Esophagus muscularis mucosa (tissue), 4 donors: ENCODE data around the gene PSME3. TPM values are rescaled to one million over a fixed set of nuclear protein-coding genes. Genes with fewer than 3 reads are reported as not detected.
A peak's percentile ranks its signal among the peaks of the same experiment; 100 is the strongest.
"Not testable (repeated sequence)": the region's sequence is repeated elsewhere in the genome, so short reads cannot be mapped to it uniquely, and the experiment has no call there.

Experiments used
- DNase-seq: peaks from one replicate; pipeline ENCODE4 v3.0.0-alpha.2; 2017; ENCODE audit errors: extremely low spot score
- H3K27ac ChIP-seq, 4 donors: fragments of 200-600 bp; sonication (generic); replicated peaks in 1 of 4; 1 replicate in 3 of 4; 2 replicates in 1 of 4; pipeline ENCODE4 v1.5.1; 2016 to 2019; ENCODE audit warnings: mild to moderate bottlenecking in 1 of 4
- H3K27me3 ChIP-seq, 4 donors: fragments of 200-600 bp; sonication (generic); one replicate each; pipeline versions ENCODE4 v1.5.1 to v1.6.0; 2016 to 2019
- H3K36me3 ChIP-seq, 4 donors: fragments of 200-600 bp; sonication (generic); one replicate each; pipeline ENCODE4 v1.5.1; 2016 to 2019
- H3K4me1 ChIP-seq, 4 donors: fragments of 200-600 bp; sonication (generic); one replicate each; pipeline ENCODE4 v1.5.1; 2016 to 2019
- H3K4me3 ChIP-seq, 4 donors: fragments of 200-600 bp; sonication (generic); 1 replicate in 2 of 4; 2 replicates in 2 of 4; pipeline ENCODE4 v1.5.1; 2016 to 2019; ENCODE audit warnings: mild to moderate bottlenecking in 4 of 4, moderate library complexity in 1 of 4
- H3K9me3 ChIP-seq, 4 donors: fragments of 200-600 bp; sonication (generic); 1 replicate in 3 of 4; 2 replicates in 1 of 4; pipeline ENCODE4 v1.5.1; 2016 to 2019
- CTCF ChIP-seq, 3 experiments: fragments of 200-600 bp in 2 of 3; fragments of 450-650 bp in 1 of 3; sonication (generic) in 2 of 3; IDR thresholded peaks; one replicate each; pipeline ENCODE4 v1.5.1; 2017 to 2019; ENCODE audit warnings: antibody characterized with exemption in 3 of 3, mild to moderate bottlenecking in 2 of 3, moderate library complexity in 1 of 3
- EP300 ChIP-seq: sonication (generic); formaldehyde crosslinking; IDR thresholded peaks from one replicate; pipeline ENCODE4 v1.6.1; 2017; ENCODE audit warnings: antibody characterized with exemption
- POLR2A ChIP-seq: fragments of 450-650 bp; IDR thresholded peaks from one replicate; pipeline ENCODE4 v1.6.1; 2017; ENCODE audit warnings: antibody characterized with exemption, moderate library complexity, mild to moderate bottlenecking, low read depth
- POLR2AphosphoS5 ChIP-seq, 2 donors: sonication (generic); formaldehyde crosslinking; IDR thresholded peaks; one replicate each; pipeline ENCODE4 v1.6.1; 2017; ENCODE audit warnings: antibody characterized with exemption in 2 of 2
- WGBS: methylation state at CpG from one replicate; pipeline ENCODE4 v1.1.5; 2018; 5-methylcytosine and 5-hydroxymethylcytosine counted together
- intact Hi-C: fragments of 100-400 bp; cut with DNase I; formaldehyde crosslinking; loops from one replicate; pipeline ENCODE4 v1.15.1; 2023
- total RNA-seq, 4 donors: library from RNA; depleted of rRNA; stranded (reverse); fragments of >200 nt; gene quantifications; one replicate each; pipeline versions ENCODE4 v1.1.0 to v1.2.1, GENCODE V29; 2016

The PSME3 gene
- total RNA-seq, 4 donors from 2014 or later, result 68.9 to 91.5 (median 77.2) TPM

DNA sequence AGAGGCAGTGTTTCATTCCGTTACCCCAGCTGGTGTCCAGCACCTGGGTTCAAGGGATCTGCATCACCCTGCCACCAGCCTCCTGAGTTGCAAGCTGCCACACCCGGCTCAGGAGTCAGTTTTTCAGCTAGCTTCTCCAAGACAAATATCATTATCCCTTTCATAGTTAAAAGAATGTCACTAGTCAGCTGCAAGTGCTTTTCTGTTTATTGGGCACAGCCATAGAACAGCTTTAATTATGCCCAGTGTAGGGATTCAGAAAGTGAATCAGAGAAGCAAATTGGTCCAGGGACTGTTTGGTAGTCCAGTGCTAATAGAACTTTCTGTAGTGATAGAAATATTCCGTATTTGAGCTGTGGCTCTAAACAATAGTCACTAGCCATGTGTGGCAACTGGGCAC, 14.9 kb downstream of the PSME3 start:
- intact Hi-C loops, result no loop called here
- Histone ChIP-seq H3K4me3 (no peak overlapping the region), H3K9me3 (no peaks in the 10 kb centered on the region), H3K27me3 (no peaks in the 10 kb centered on the region), H3K36me3 (peaks cover 0 to 27% (median 23%) of the 10 kb centered on the region in 4 donors), H3K27ac (no peak overlapping the region), H3K4me1 (peaks cover 15 to 61% (median 51%) of the 10 kb centered on the region in 4 donors)
- WGBS, result 86% methylated on average over 3 of the region's 3 CpGs
- no peak for TF ChIP-seq EP300
- TF ChIP-seq POLR2AphosphoS5 (IDR thresholded peaks at IDR 0.05), result no peak
- no peak for TF ChIP-seq CTCF (IDR thresholded peaks at IDR 0.05)
- TF ChIP-seq POLR2A, result no peak
- no peak for DNase-seq

- peaks cover 0 to 20% (median 18%) of the 10 kb centered on the region in 4 donors for H3K36me3 ChIP-seq
- WGBS, result 82% methylated on average over 9 of the region's 9 CpGs
- no peak for TF ChIP-seq POLR2A
- no peak for TF ChIP-seq POLR2AphosphoS5 (IDR thresholded peaks at IDR 0.05)
- no peak for TF ChIP-seq EP300
- no peak for TF ChIP-seq CTCF (IDR thresholded peaks at IDR 0.05)
- intact Hi-C loops, result no loop called here
- H3K4me3 ChIP-seq, result no peak overlapping the region
- peak overlapping the region in 2 of 4 donors; percentile 6 to 88 for H3K27ac ChIP-seq
- peaks cover 10 to 63% (median 51%) of the 10 kb centered on the region in 4 donors for H3K4me1 ChIP-seq
- H3K27me3 ChIP-seq, result no peaks in the 10 kb centered on the region
- no peaks in the 10 kb centered on the region for H3K9me3 ChIP-seq
- no peak for DNase-seq
These were observed 15.8 kb downstream of the PSME3 start for GRCh38 chr17:42849031-42849430.

GRCh38 chr17:42849451-42850181, 16.4 kb downstream of the PSME3 start:
- H3K27me3 ChIP-seq, result no peaks in the 10 kb centered on the region
- TF ChIP-seq EP300, result no peak
- TF ChIP-seq POLR2AphosphoS5 (IDR thresholded peaks at IDR 0.05), result peak in 1 of 2 donors; percentile 13
- no peak for TF ChIP-seq CTCF (IDR thresholded peaks at IDR 0.05)
- no peak for TF ChIP-seq POLR2A
- no peak for DNase-seq
- intact Hi-C loops, result no loop called here
- peaks cover 10 to 63% (median 54%) of the 10 kb centered on the region in 4 donors for H3K4me1 ChIP-seq
- H3K36me3 ChIP-seq, result peaks cover 0 to 16% (median 14%) of the 10 kb centered on the region in 4 donors
- no peaks in the 10 kb centered on the region for H3K9me3 ChIP-seq
- H3K27ac ChIP-seq, result peak overlapping the region; percentile 86 to 89 (median 88)
- 54% methylated on average over 6 of the region's 8 CpGs for WGBS
- H3K4me3 ChIP-seq, result peak overlapping the region in 3 of 4 donors; percentile 11 to 61 (median 59)

DNA sequence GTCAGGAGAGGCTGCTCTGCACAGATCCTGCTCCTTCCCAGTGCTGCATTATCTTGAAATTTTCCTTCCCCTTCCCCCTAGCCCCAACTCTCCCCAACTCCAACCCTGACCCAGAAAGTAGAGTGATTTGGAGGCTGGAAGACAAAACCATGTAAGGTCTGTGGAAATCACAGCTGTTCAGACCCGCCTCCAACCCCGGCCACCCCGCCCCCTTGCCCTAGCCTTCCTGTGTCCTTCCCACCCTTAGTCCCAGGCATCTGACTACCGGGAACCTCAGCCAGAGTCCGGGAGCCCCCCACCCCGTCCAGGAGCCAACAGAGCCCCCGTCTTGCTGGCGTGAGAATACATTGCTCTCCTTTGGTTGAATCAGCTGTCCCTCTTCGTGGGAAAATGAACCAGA, 17.8 kb downstream of the PSME3 start, which contains the start of gene AOC3:
TSS of gene AOC3 (plus strand) at position 246 of the 400 bp plus-strand sequence. CDS start at position 391, 145 bp downstream.
- Histone ChIP-seq H3K36me3 (peaks cover 0 to 16% (median 4%) of the 10 kb centered on the region in 4 donors), H3K4me1 (peaks cover 13 to 75% (median 67%) of the 10 kb centered on the region in 4 donors), H3K9me3 (no peaks in the 10 kb centered on the region), H3K27ac (peak within 1 kb of the TSS; percentile 86 to 89 (median 88)), H3K4me3 (peak within 1 kb of the TSS; percentile 59 to 69 (median 62)), H3K27me3 (no peaks in the 10 kb centered on the region)
- DNase-seq, result no peak
- 30% methylated on average over 8 of the region's 9 CpGs for WGBS
- intact Hi-C loops, result no loop called here
- TF ChIP-seq POLR2AphosphoS5 (IDR thresholded peaks at IDR 0.05), result peak; percentile 39 to 74
- TF ChIP-seq POLR2A, result no peak

GRCh38 chr17:42851371-42852240, 18.4 kb downstream of the PSME3 start:
- Histone ChIP-seq H3K4me1 (peaks cover 10 to 76% (median 69%) of the 10 kb centered on the region in 4 donors), H3K36me3 (peaks cover 0 to 18% (median 4%) of the 10 kb centered on the region in 4 donors), H3K4me3 (peak overlapping the region; percentile 59 to 69 (median 62)), H3K27ac (peak overlapping the region; percentile 86 to 89 (median 88))
- H3K9me3 ChIP-seq, intact Hi-C loops, H3K27me3 ChIP-seq, DNase-seq: not testable (repeated sequence)
- peak; percentile 1 to 35 for TF ChIP-seq POLR2AphosphoS5 (IDR thresholded peaks at IDR 0.05)
- 61% methylated on average over 2 of the region's 28 CpGs for WGBS
